ENCODE results near the gene SLC22A14.

DNA sequence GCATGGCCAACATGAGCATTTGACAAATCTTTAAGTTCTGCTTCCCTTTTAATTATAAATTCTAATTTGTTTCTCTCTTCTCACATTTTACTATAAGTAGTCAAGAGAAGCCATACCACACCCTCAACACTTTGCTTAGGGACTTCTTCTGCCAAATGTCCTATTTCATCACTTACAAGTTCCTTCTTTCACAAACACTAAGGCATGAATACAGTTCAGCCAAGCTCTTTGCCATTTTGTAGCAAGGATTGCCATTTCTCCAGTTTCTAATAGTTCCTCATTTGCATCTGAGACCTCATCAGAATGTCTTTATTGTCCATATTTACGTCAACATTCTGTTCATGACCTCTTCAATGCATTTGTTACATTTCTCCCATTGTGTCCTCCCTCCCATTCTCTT is 29.4 kb downstream of the SLC22A14 start:
- TF ChIP-seq POLR2AphosphoS5 (IDR thresholded peaks at IDR 0.05) = no peak
- TF ChIP-seq POLR2A (IDR thresholded peaks at IDR 0.05) = no peak
